Liver (tissue), 3 donors: ENCODE results near the gene TPRKB.

Experiments
- ATF3 ChIP-seq: IDR thresholded peaks from 2 replicates; pipeline ENCODE4 v1.6.1; 2016; ENCODE audit warnings: antibody characterized with exemption
- CTCF ChIP-seq: fragments of 150-350 bp; IDR thresholded peaks from 2 replicates; pipeline ENCODE4 v1.5.1; 2017; ENCODE audit warnings: improper control_type of control experiment, low read depth, low read length; ENCODE audit not compliant: missing input control
- EGR1 ChIP-seq, 2 donors: IDR thresholded peaks; 2 replicates each; pipeline ENCODE4 v1.6.1; 2016 to 2018; ENCODE audit warnings: antibody characterized with exemption in 2 of 2, low read depth in 2 of 2
- FOXA1 ChIP-seq: IDR thresholded peaks from 2 replicates; pipeline ENCODE4 v1.6.1; 2016; ENCODE audit warnings: antibody characterized with exemption
- FOXA2 ChIP-seq: IDR thresholded peaks from 2 replicates; pipeline ENCODE4 v1.6.1; 2016; ENCODE audit warnings: antibody characterized with exemption
- GABPA ChIP-seq, 2 donors: IDR thresholded peaks in 1 of 2; conservative IDR thresholded peaks in 1 of 2; 2 replicates each; pipeline ENCODE4 v1.6.1; 2016; ENCODE audit warnings: antibody characterized with exemption in 2 of 2, mild to moderate bottlenecking in 1 of 2, moderate library complexity in 1 of 2
- HNF4G ChIP-seq: IDR thresholded peaks from 2 replicates; pipeline ENCODE4 v1.6.1; 2016; ENCODE audit warnings: antibody characterized with exemption
- MAX ChIP-seq: IDR thresholded peaks from 2 replicates; pipeline ENCODE4 v1.6.1; 2016; ENCODE audit warnings: antibody characterized with exemption
- RAD21 ChIP-seq, 2 donors: IDR thresholded peaks; 2 replicates each; pipeline ENCODE4 v1.6.1; 2016; ENCODE audit warnings: antibody characterized with exemption in 2 of 2, mild to moderate bottlenecking in 2 of 2
- REST ChIP-seq: IDR thresholded peaks from 2 replicates; pipeline ENCODE4 v1.6.1; 2016; ENCODE audit warnings: antibody characterized with exemption, mild to moderate bottlenecking
- ZBTB33 ChIP-seq: IDR thresholded peaks from 2 replicates; pipeline ENCODE4 v1.6.1; 2016; ENCODE audit warnings: antibody characterized with exemption
- donor health status: healthy.
- donor health status: healthy.

GRCh38 chr2:73766349-73766748, 29.2 kb upstream of the TPRKB start:
- no peak for TF ChIP-seq CTCF
- no peak for TF ChIP-seq EGR1 (IDR thresholded peaks at IDR 0.05; ENCODE audit: low read depth in 2 of 2)
- no peak for TF ChIP-seq ATF3
- no peak for TF ChIP-seq FOXA1
- TF ChIP-seq RAD21 (IDR thresholded peaks at IDR 0.05) = no peak
- TF ChIP-seq HNF4G = no peak
- TF ChIP-seq REST = no peak
- no peak for TF ChIP-seq ZBTB33
- TF ChIP-seq MAX = no peak
- TF ChIP-seq GABPA (IDR thresholded peaks at IDR 0.05 in 1 of 2, conservative IDR thresholded peaks at IDR 0.05 in 1 of 2) = no peak
- TF ChIP-seq FOXA2 = no peak
